Esophagus muscularis mucosa (tissue), 4 donors: ENCODE data around the gene COLEC12. TPM values are rescaled to one million over a fixed set of nuclear protein-coding genes. Genes with fewer than 3 reads are reported as not detected.
A peak's percentile ranks its signal among the peaks of the same experiment; 100 is the strongest.

ENCODE experiments used
- DNase-seq: peaks from one replicate; pipeline ENCODE4 v3.0.0-alpha.2; 2017; ENCODE audit errors: extremely low spot score
- H3K27ac ChIP-seq, 4 donors: fragments of 200-600 bp; sonication (generic); replicated peaks in 1 of 4; 1 replicate in 3 of 4; 2 replicates in 1 of 4; pipeline ENCODE4 v1.5.1; 2016 to 2019; ENCODE audit warnings: mild to moderate bottlenecking in 1 of 4
- H3K27me3 ChIP-seq, 4 donors: fragments of 200-600 bp; sonication (generic); one replicate each; pipeline versions ENCODE4 v1.5.1 to v1.6.0; 2016 to 2019
- H3K36me3 ChIP-seq, 4 donors: fragments of 200-600 bp; sonication (generic); one replicate each; pipeline ENCODE4 v1.5.1; 2016 to 2019
- H3K4me1 ChIP-seq, 4 donors: fragments of 200-600 bp; sonication (generic); one replicate each; pipeline ENCODE4 v1.5.1; 2016 to 2019
- H3K4me3 ChIP-seq, 4 donors: fragments of 200-600 bp; sonication (generic); 1 replicate in 2 of 4; 2 replicates in 2 of 4; pipeline ENCODE4 v1.5.1; 2016 to 2019; ENCODE audit warnings: mild to moderate bottlenecking in 4 of 4, moderate library complexity in 1 of 4
- H3K9me3 ChIP-seq, 4 donors: fragments of 200-600 bp; sonication (generic); 1 replicate in 3 of 4; 2 replicates in 1 of 4; pipeline ENCODE4 v1.5.1; 2016 to 2019
- CTCF ChIP-seq, 3 experiments: fragments of 200-600 bp in 2 of 3; fragments of 450-650 bp in 1 of 3; sonication (generic) in 2 of 3; IDR thresholded peaks; one replicate each; pipeline ENCODE4 v1.5.1; 2017 to 2019; ENCODE audit warnings: antibody characterized with exemption in 3 of 3, mild to moderate bottlenecking in 2 of 3, moderate library complexity in 1 of 3
- EP300 ChIP-seq: sonication (generic); formaldehyde crosslinking; IDR thresholded peaks from one replicate; pipeline ENCODE4 v1.6.1; 2017; ENCODE audit warnings: antibody characterized with exemption
- POLR2A ChIP-seq: fragments of 450-650 bp; IDR thresholded peaks from one replicate; pipeline ENCODE4 v1.6.1; 2017; ENCODE audit warnings: antibody characterized with exemption, moderate library complexity, mild to moderate bottlenecking, low read depth
- POLR2AphosphoS5 ChIP-seq, 2 donors: sonication (generic); formaldehyde crosslinking; IDR thresholded peaks; one replicate each; pipeline ENCODE4 v1.6.1; 2017; ENCODE audit warnings: antibody characterized with exemption in 2 of 2
- WGBS: methylation state at CpG from one replicate; pipeline ENCODE4 v1.1.5; 2018; 5-methylcytosine and 5-hydroxymethylcytosine counted together
- intact Hi-C: fragments of 100-400 bp; cut with DNase I; formaldehyde crosslinking; loops from one replicate; pipeline ENCODE4 v1.15.1; 2023
- total RNA-seq, 4 donors: library from RNA; depleted of rRNA; stranded (reverse); fragments of >200 nt; gene quantifications; one replicate each; pipeline versions ENCODE4 v1.1.0 to v1.2.1, GENCODE V29; 2016

The COLEC12 gene
- total RNA-seq, 4 donors from 2014 or later, result 17.9 to 36.4 (median 23.5) TPM

DNA sequence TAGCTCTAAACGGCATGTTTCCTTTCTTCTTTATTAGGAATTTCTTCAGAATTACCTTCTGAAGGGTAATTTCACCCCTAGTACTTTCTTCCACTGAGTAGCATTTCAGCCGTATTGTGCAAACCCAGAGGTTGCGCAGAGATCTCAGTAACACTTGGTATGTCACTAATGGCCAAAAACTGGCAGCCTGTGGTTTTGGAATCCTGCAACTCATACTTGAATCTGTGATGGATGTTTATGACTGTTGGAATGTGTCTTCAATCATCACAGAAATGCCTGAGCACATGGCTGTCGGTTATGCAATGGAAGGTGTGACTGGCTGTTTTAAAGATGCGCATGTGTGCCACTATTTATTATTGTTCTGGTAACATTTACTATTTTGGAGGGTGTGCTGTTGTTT, 100.0 kb downstream of the COLEC12 start:
- H3K9me3 ChIP-seq, result peaks cover 0 to 4% (median 0%) of the 10 kb centered on the region in 4 donors
- DNase-seq, result no peak
- H3K27me3 ChIP-seq, result no peaks in the 10 kb centered on the region
- no peaks in the 10 kb centered on the region for H3K36me3 ChIP-seq
- no peak overlapping the region for H3K4me3 ChIP-seq
- H3K4me1 ChIP-seq, result peaks cover 11 to 48% (median 41%) of the 10 kb centered on the region in 4 donors
- 78% methylated on average over 5 of the region's 5 CpGs for WGBS
- intact Hi-C loops, result no loop called here
- no peak overlapping the region for H3K27ac ChIP-seq
- no peak for TF ChIP-seq CTCF (IDR thresholded peaks at IDR 0.05)
- TF ChIP-seq POLR2AphosphoS5 (IDR thresholded peaks at IDR 0.05), result no peak
- TF ChIP-seq POLR2A, result no peak
- TF ChIP-seq EP300, result no peak

DNA sequence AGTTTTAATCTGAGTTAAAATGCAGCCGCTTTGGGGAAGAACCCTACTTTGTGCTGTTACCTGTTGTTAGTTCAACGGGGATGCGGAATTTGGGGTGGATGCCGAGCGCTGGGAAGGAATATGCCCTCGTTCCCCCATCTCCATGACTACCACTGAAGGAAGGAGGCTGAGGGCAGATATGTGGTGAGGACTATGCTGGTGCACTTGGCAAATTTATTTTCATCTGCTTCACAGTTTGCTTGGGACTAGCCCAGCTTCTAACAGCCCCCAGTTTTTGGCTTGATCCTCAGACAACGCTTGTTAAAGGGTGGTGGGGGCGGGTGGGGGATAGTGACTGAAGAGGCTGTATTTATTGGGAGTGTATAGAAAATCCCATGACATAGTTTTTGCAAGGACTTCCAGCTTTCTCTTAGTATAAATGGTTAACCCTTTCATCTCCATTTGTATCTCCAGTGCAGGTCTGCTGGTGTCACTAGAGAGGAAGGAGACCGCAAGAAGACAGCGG, 100.8 kb downstream of the COLEC12 start:
- WGBS, result 75% methylated on average over 10 of the region's 10 CpGs
- H3K4me1 ChIP-seq, result peaks cover 18 to 56% (median 48%) of the 10 kb centered on the region in 4 donors
- H3K36me3 ChIP-seq, result no peaks in the 10 kb centered on the region

GRCh38 chr18:398935-399630, 101.4 kb downstream of the COLEC12 start:
- WGBS, result 71% methylated on average over 8 of the region's 8 CpGs
- TF ChIP-seq CTCF (IDR thresholded peaks at IDR 0.05), result no peak
- no peak for TF ChIP-seq POLR2AphosphoS5 (IDR thresholded peaks at IDR 0.05)
- TF ChIP-seq POLR2A, result no peak
- TF ChIP-seq EP300, result no peak
- H3K4me3 ChIP-seq, result no peak overlapping the region
- H3K4me1 ChIP-seq, result peaks cover 24 to 62% (median 54%) of the 10 kb centered on the region in 4 donors
- H3K27ac ChIP-seq, result no peak overlapping the region
- no peak for DNase-seq
- H3K9me3 ChIP-seq, result no peaks in the 10 kb centered on the region
- intact Hi-C loops, result no loop called here
- H3K27me3 ChIP-seq, result no peaks in the 10 kb centered on the region
- H3K36me3 ChIP-seq, result no peaks in the 10 kb centered on the region

More for the DNA sequence above, 100.8 kb downstream of the COLEC12 start:
- Histone ChIP-seq H3K27ac (no peak overlapping the region), H3K27me3 (no peaks in the 10 kb centered on the region), H3K9me3 (peaks cover 0 to under 1% (median 0%) of the 10 kb centered on the region in 4 donors), H3K4me3 (no peak overlapping the region)
- no peak for DNase-seq
- intact Hi-C loops, result no loop called here
- TF ChIP-seq EP300 (no peak), CTCF (IDR thresholded peaks at IDR 0.05) (no peak), POLR2AphosphoS5 (IDR thresholded peaks at IDR 0.05) (no peak), POLR2A (no peak)

GRCh38 chr18:396556-396955, 103.9 kb downstream of the COLEC12 start:
- no peak for DNase-seq
- Histone ChIP-seq H3K9me3 (no peaks in the 10 kb centered on the region), H3K36me3 (no peaks in the 10 kb centered on the region), H3K4me3 (no peak overlapping the region), H3K27ac (peak overlapping the region; percentile 67 to 82 (median 79)), H3K4me1 (peaks cover 24 to 81% (median 72%) of the 10 kb centered on the region in 4 donors), H3K27me3 (no peaks in the 10 kb centered on the region)
- TF ChIP-seq POLR2A, result no peak
- no peak for TF ChIP-seq CTCF (IDR thresholded peaks at IDR 0.05)
- TF ChIP-seq EP300, result no peak
- TF ChIP-seq POLR2AphosphoS5 (IDR thresholded peaks at IDR 0.05), result no peak
- intact Hi-C loops, result no loop called here
- 72% methylated on average over 3 of the region's 3 CpGs for WGBS
